SJSA1 (cell line): ENCODE results near the gene CILP2. TPM values are rescaled to one million over a fixed set of nuclear protein-coding genes. Genes with fewer than 3 reads are reported as not detected.
A peak's percentile ranks its signal among the peaks of the same experiment; 100 is the strongest.

Experiments
- DNase-seq, 2 experiments: peaks; one replicate each; pipeline ENCODE4 v3.0.0-alpha.2; 2015 to 2020; ENCODE audit warnings: low spot score in 2 of 2, low read depth in 1 of 2
- H3K27ac ChIP-seq: fragments of 250-450 bp; sonication (Bioruptor Pico); 2 replicates; pipeline ENCODE4 v1.5.1; 2020; ENCODE audit warnings: mild to moderate bottlenecking, moderate library complexity
- H3K27me3 ChIP-seq: fragments of 250-450 bp; sonication (Bioruptor Pico); replicated peaks from 2 replicates; pipeline ENCODE4 v1.5.1; 2020; ENCODE audit warnings: mild to moderate bottlenecking, moderate library complexity
- H3K36me3 ChIP-seq: fragments of 250-450 bp; sonication (Bioruptor Pico); 2 replicates; pipeline ENCODE4 v1.5.1; 2020; ENCODE audit warnings: mild to moderate bottlenecking
- H3K4me1 ChIP-seq: fragments of 250-450 bp; sonication (Bioruptor Pico); replicated peaks from 2 replicates; pipeline ENCODE4 v1.6.1; 2021; ENCODE audit warnings: mild to moderate bottlenecking
- H3K4me3 ChIP-seq: fragments of 250-450 bp; sonication (Bioruptor Pico); 2 replicates; pipeline ENCODE4 v1.5.1; 2020; ENCODE audit warnings: mild to moderate bottlenecking
- H3K9me3 ChIP-seq: fragments of 250-450 bp; sonication (Bioruptor Pico); replicated peaks from 2 replicates; pipeline ENCODE4 v1.5.1; 2020; ENCODE audit warnings: mild to moderate bottlenecking
- total RNA-seq: library from RNA; depleted of rRNA; stranded (reverse); fragments of >200 nt; shearing (Covaris generic); gene quantifications from 2 replicates; pipeline ENCODE4 v1.2.3, GENCODE V29; 2014

Gene CILP2
- total RNA-seq, 1 experiment from 2014 or later = 0.03 TPM

- Histone ChIP-seq H3K27me3 (no peaks in the 10 kb centered on the region), H3K27ac (no peak overlapping the region), H3K4me1 (peaks cover 6% of the 10 kb centered on the region), H3K9me3 (no peaks in the 10 kb centered on the region), H3K4me3 (no peak overlapping the region), H3K36me3 (peaks cover 34% of the 10 kb centered on the region)
- no peak for DNase-seq
These were observed 8.2 kb upstream of the CILP2 start for GRCh38 chr19:19529783-19530422.

- no peaks in the 10 kb centered on the region for H3K9me3 ChIP-seq
- H3K36me3 ChIP-seq = peaks cover 33% of the 10 kb centered on the region
- DNase-seq = no peak
- no peaks in the 10 kb centered on the region for H3K27me3 ChIP-seq
- no peak overlapping the region for H3K27ac ChIP-seq
- H3K4me3 ChIP-seq = no peak overlapping the region
- H3K4me1 ChIP-seq = peaks cover 6% of the 10 kb centered on the region
These were observed 7.7 kb upstream of the CILP2 start for GRCh38 chr19:19530423-19530804.

- no peak overlapping the region for H3K27ac ChIP-seq
- peaks cover 6% of the 10 kb centered on the region for H3K4me1 ChIP-seq
- H3K27me3 ChIP-seq = no peaks in the 10 kb centered on the region
- no peak overlapping the region for H3K4me3 ChIP-seq
- H3K36me3 ChIP-seq = peaks cover 30% of the 10 kb centered on the region
- no peak for DNase-seq
- no peaks in the 10 kb centered on the region for H3K9me3 ChIP-seq
These were observed 7.2 kb upstream of the CILP2 start for GRCh38 chr19:19530889-19531288.

GRCh38 chr19:19531951-19532805 is 5.9 kb upstream of the CILP2 start:
- no peaks in the 10 kb centered on the region for H3K27me3 ChIP-seq
- peak; percentile 49 to 74 for DNase-seq
- peaks cover 22% of the 10 kb centered on the region for H3K36me3 ChIP-seq
- no peaks in the 10 kb centered on the region for H3K9me3 ChIP-seq
- H3K4me1 ChIP-seq = peaks cover 6% of the 10 kb centered on the region
- H3K27ac ChIP-seq = no peak overlapping the region
- H3K4me3 ChIP-seq = no peak overlapping the region

- no peak for DNase-seq
- Histone ChIP-seq H3K36me3 (peaks cover 13% of the 10 kb centered on the region), H3K27ac (no peak overlapping the region), H3K9me3 (no peaks in the 10 kb centered on the region), H3K4me1 (peaks cover 6% of the 10 kb centered on the region), H3K27me3 (no peaks in the 10 kb centered on the region), H3K4me3 (no peak overlapping the region)
These were observed 5.0 kb upstream of the CILP2 start for GRCh38 chr19:19532806-19533701.

- no peaks in the 10 kb centered on the region for H3K9me3 ChIP-seq
These were observed 4.2 kb upstream of the CILP2 start for GRCh38 chr19:19533841-19534240.

GRCh38 chr19:19534556-19535265 is 3.4 kb upstream of the CILP2 start:
- H3K27ac ChIP-seq = no peak overlapping the region
- H3K27me3 ChIP-seq = no peaks in the 10 kb centered on the region; the same call in 1 of the 2 replicates
- H3K9me3 ChIP-seq = no peaks in the 10 kb centered on the region
- peaks cover 6% of the 10 kb centered on the region; the same call in 1 of the 2 replicates for H3K36me3 ChIP-seq
- DNase-seq = no peak
- H3K4me1 ChIP-seq = peaks cover 9% of the 10 kb centered on the region
- H3K4me3 ChIP-seq = no peak overlapping the region

More at GRCh38 chr19:19533841-19534240, 4.2 kb upstream of the CILP2 start:
- no peak for DNase-seq
- Histone ChIP-seq H3K27ac (no peak overlapping the region), H3K4me1 (peaks cover 9% of the 10 kb centered on the region), H3K27me3 (no peaks in the 10 kb centered on the region; the same call in 1 of the 2 replicates), H3K36me3 (peaks cover 8% of the 10 kb centered on the region; the same call in 1 of the 2 replicates), H3K4me3 (no peak overlapping the region)

- peaks cover 5% of the 10 kb centered on the region; the same call in 1 of the 2 replicates for H3K36me3 ChIP-seq
- H3K27ac ChIP-seq = no peak overlapping the region
- H3K4me3 ChIP-seq = no peak overlapping the region
- H3K4me1 ChIP-seq = peaks cover 9% of the 10 kb centered on the region
- no peaks in the 10 kb centered on the region; the same call in 1 of the 2 replicates for H3K27me3 ChIP-seq
- no peaks in the 10 kb centered on the region for H3K9me3 ChIP-seq
- no peak for DNase-seq
These were observed 2.5 kb upstream of the CILP2 start for GRCh38 chr19:19535311-19536191.

- Histone ChIP-seq H3K27ac (no peak overlapping the region), H3K4me3 (no peak overlapping the region), H3K9me3 (no peaks in the 10 kb centered on the region; the same call in 1 of the 2 replicates), H3K36me3 (no peaks in the 10 kb centered on the region), H3K4me1 (peaks cover 4% of the 10 kb centered on the region), H3K27me3 (no peaks in the 10 kb centered on the region; the same call in 1 of the 2 replicates)
- no peak for DNase-seq
These were observed 703 bp upstream of the CILP2 start for GRCh38 chr19:19537075-19538048.

- Histone ChIP-seq H3K4me3 (no peak overlapping the region), H3K4me1 (peaks cover 3% of the 10 kb centered on the region; the same call in 1 of the 2 replicates), H3K9me3 (no peaks in the 10 kb centered on the region; the same call in 1 of the 2 replicates), H3K27me3 (no peaks in the 10 kb centered on the region; the same call in 1 of the 2 replicates), H3K27ac (no peak overlapping the region), H3K36me3 (no peaks in the 10 kb centered on the region)
- no peak for DNase-seq
These were observed 711 bp downstream of the CILP2 start for GRCh38 chr19:19538785-19539166.

- Histone ChIP-seq H3K27ac (no peak overlapping the region), H3K4me1 (peaks cover 3% of the 10 kb centered on the region; the same call in 1 of the 2 replicates), H3K9me3 (no peaks in the 10 kb centered on the region; the same call in 1 of the 2 replicates), H3K36me3 (no peaks in the 10 kb centered on the region), H3K4me3 (no peak overlapping the region), H3K27me3 (no peaks in the 10 kb centered on the region; the same call in 1 of the 2 replicates)
- DNase-seq = no peak
These were observed 1.6 kb downstream of the CILP2 start for GRCh38 chr19:19539698-19540063.
